K562 (cell line): ENCODE data around the gene NME2. TPM values are rescaled to one million over a fixed set of nuclear protein-coding genes. Genes with fewer than 3 reads are reported as not detected.

Source experiments
- ARNT ChIP-seq, 2 experiments: fragments of 450-650 bp; IDR thresholded peaks; 2 replicates each; pipeline ENCODE4 v1.6.1; 2016; ENCODE audit warnings: mild to moderate bottlenecking in 1 of 2
- BCOR ChIP-seq: fragments of 450-650 bp; IDR thresholded peaks from 2 replicates; pipeline ENCODE4 v1.6.1; 2016
- CBX5 ChIP-seq: IDR thresholded peaks from 2 replicates; pipeline ENCODE4 v1.6.1; 2014; ENCODE audit warnings: low read depth, borderline replicate concordance
- CHD1 ChIP-seq: fragments of 200-600 bp; sonication (generic); IDR thresholded peaks from one replicate; pipeline ENCODE4 v1.6.1; 2012; ENCODE audit warnings: mild to moderate bottlenecking, moderate library complexity, low read length, inconsistent platforms
- FOS ChIP-seq: IDR thresholded peaks from 3 replicates; pipeline ENCODE4 v1.6.1; 2011; ENCODE audit not compliant: insufficient read length; ENCODE audit errors: extremely low read depth
- FOXK1 ChIP-seq: sonication (generic); formaldehyde crosslinking; IDR thresholded peaks from 2 replicates; pipeline ENCODE4 v1.8.0; 2022; ENCODE audit warnings: missing genetic modification reagents, mild to moderate bottlenecking, borderline replicate concordance
- FOXK2 ChIP-seq, 2 experiments: fragments of 450-650 bp; IDR thresholded peaks in 1 of 2; conservative IDR thresholded peaks in 1 of 2; 2 replicates each; pipeline ENCODE4 v1.6.1; 2016; ENCODE audit warnings: low read depth in 2 of 2, mild to moderate bottlenecking in 1 of 2
- ILK ChIP-seq: fragments of 450-650 bp; IDR thresholded peaks from 2 replicates; pipeline ENCODE4 v1.6.1; 2016; ENCODE audit warnings: missing genetic modification characterization, low read depth, mild to moderate bottlenecking, missing compliant biosample characterization, moderate library complexity, borderline replicate concordance
- IRF1 ChIP-seq: sonication (generic); formaldehyde crosslinking; IDR thresholded peaks from 2 replicates; pipeline ENCODE4 v1.8.0; 2022; ENCODE audit warnings: missing genetic modification reagents, mild to moderate bottlenecking, borderline replicate concordance
- MTA1 ChIP-seq: fragments of 450-650 bp; IDR thresholded peaks from 2 replicates; pipeline ENCODE4 v1.6.1; 2017; ENCODE audit warnings: borderline replicate concordance
- NFE2 ChIP-seq: IDR thresholded peaks from 2 replicates; pipeline ENCODE4 v1.6.1; 2014; ENCODE audit warnings: antibody characterized with exemption, low read depth
- NKRF ChIP-seq: fragments of 450-650 bp; IDR thresholded peaks from 2 replicates; pipeline ENCODE4 v1.6.1; 2016; ENCODE audit warnings: borderline replicate concordance
- PML ChIP-seq: IDR thresholded peaks from 2 replicates; pipeline ENCODE4 v1.6.1; 2012; ENCODE audit warnings: low read length, inconsistent platforms
- RHOXF2B ChIP-seq: fragments of 250-450 bp; sonication (Bioruptor Pico); conservative IDR thresholded peaks from 2 replicates; pipeline ENCODE4 v1.5.1; 2021
- STAT5A ChIP-seq: IDR thresholded peaks from 2 replicates; pipeline ENCODE4 v1.6.1; 2012; ENCODE audit warnings: low read length, inconsistent platforms, borderline replicate concordance
- TAL1 ChIP-seq: fragments of 450-650 bp; IDR thresholded peaks from 2 replicates; pipeline ENCODE4 v1.6.1; 2016; ENCODE audit warnings: mild to moderate bottlenecking
- ZFX ChIP-seq: sonication (generic); formaldehyde crosslinking; IDR thresholded peaks from 2 replicates; pipeline ENCODE4 v1.8.0; 2022; ENCODE audit warnings: mild to moderate bottlenecking, missing genetic modification reagents, moderate library complexity
- ZNF655 ChIP-seq: fragments of 250-450 bp; sonication (Bioruptor Pico); IDR thresholded peaks from 2 replicates; pipeline ENCODE4 v1.5.0; 2021
- polyA plus RNA-seq, 8 experiments: library from polyadenylated mRNA; depleted of rRNA in 4 of 8; stranded (reverse) in 5 of 8; unstranded in 3 of 8; fragments of >200 nt; fragmentation: Nextera tagmentation in 2 of 8; fragmentation: Illumina TruSeq in 1 of 8; extraction: Ambion mirVana in 2 of 8; extraction: Trizol in 1 of 8; gene quantifications; 2 replicates each; pipeline versions ENCODE4 v1.2.1 to v1.2.3, GENCODE V29; 2011 to 2014; ENCODE audit warnings: inconsistent platforms in 1 of 8, missing spikeins in 1 of 8
- total RNA-seq, 7 experiments: library from RNA; depleted of rRNA in 6 of 7; stranded (reverse); fragments of >200 nt in 6 of 7; fragmentation: Illumina TruSeq in 2 of 7; extraction: Trizol in 2 of 7; gene quantifications; 2 replicates each; pipeline versions ENCODE4 v1.2.1 to v1.2.3, GENCODE V29; 2011 to 2021; ENCODE audit warnings: low replicate concordance in 1 of 7
- TF ChIP-seq, protein P1 (sequence below): fragments of 450-650 bp; IDR thresholded peaks from 2 replicates; pipeline ENCODE4 v1.6.1; 2016; ENCODE audit warnings: missing biosample characterization, missing genetic modification characterization
- TF ChIP-seq, protein P2 (sequence below): fragments of 450-650 bp; IDR thresholded peaks from 2 replicates; pipeline ENCODE4 v1.6.1; 2014; ENCODE audit warnings: low read depth, mild to moderate bottlenecking, moderate library complexity, borderline replicate concordance

Gene NME2
- total and polyA plus RNA-seq, 9 of the 15 experiments (the other 6 are each of a cell fraction or from before 2014, with no cell fraction given): 684 to 1,202 (median 924) TPM

- TF ChIP-seq STAT5A (peak; percentile 26; the same call in 1 of the 2 replicates), FOXK2 (conservative IDR thresholded peaks at IDR 0.05 in 1 of 2, IDR thresholded peaks at IDR 0.05 in 1 of 2; ENCODE audit: low read depth in 2 of 2) (peak; percentile 88 to 91), CBX5 (0 out of 2 replicates have a peak, but pooled peaks have one; percentile 55), BCOR (no peak), FOXK1 (CRISPR knock-in tag) (no peak), RHOXF2B (CRISPR knock-in tag) (no peak), PML (peak; percentile 83), MTA1 (peak; percentile 87), ZNF655 (CRISPR knock-in tag) (0 out of 2 replicates have a peak, but pooled peaks have one; percentile 8), IRF1 (CRISPR knock-in tag) (no peak), NKRF (peak; percentile 82; the same call in 1 of the 2 replicates), ARNT (IDR thresholded peaks at IDR 0.05) (0 out of 4 replicates have a peak, but pooled peaks of 1 of the 2 experiments have one; percentile 60), ILK (tag) (no peak), TAL1 (no peak), NFE2 (peak; percentile 87), FOS (peak; percentile 40), CHD1 (peak; percentile 58), ZFX (peak; percentile 77)
- TF ChIP-seq, protein P1, sequence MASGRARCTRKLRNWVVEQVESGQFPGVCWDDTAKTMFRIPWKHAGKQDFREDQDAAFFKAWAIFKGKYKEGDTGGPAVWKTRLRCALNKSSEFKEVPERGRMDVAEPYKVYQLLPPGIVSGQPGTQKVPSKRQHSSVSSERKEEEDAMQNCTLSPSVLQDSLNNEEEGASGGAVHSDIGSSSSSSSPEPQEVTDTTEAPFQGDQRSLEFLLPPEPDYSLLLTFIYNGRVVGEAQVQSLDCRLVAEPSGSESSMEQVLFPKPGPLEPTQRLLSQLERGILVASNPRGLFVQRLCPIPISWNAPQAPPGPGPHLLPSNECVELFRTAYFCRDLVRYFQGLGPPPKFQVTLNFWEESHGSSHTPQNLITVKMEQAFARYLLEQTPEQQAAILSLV (tag): no peak
- TF ChIP-seq, protein P2, sequence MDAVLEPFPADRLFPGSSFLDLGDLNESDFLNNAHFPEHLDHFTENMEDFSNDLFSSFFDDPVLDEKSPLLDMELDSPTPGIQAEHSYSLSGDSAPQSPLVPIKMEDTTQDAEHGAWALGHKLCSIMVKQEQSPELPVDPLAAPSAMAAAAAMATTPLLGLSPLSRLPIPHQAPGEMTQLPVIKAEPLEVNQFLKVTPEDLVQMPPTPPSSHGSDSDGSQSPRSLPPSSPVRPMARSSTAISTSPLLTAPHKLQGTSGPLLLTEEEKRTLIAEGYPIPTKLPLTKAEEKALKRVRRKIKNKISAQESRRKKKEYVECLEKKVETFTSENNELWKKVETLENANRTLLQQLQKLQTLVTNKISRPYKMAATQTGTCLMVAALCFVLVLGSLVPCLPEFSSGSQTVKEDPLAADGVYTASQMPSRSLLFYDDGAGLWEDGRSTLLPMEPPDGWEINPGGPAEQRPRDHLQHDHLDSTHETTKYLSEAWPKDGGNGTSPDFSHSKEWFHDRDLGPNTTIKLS: no peak; the same call in 1 of the 2 replicates
These were observed 44.4 kb upstream of the NME2 start (continued) for GRCh38 chr17:51121620-51122472.
